CD4-positive, alpha-beta T cell (primary cell): ENCODE measurements around the gene PKN2. TPM values are rescaled to one million over a fixed set of nuclear protein-coding genes. Genes with fewer than 3 reads are reported as not detected.

Experiments used
- ATAC-seq: fragments of 200-7000 bp; cut with Tn5 transposase; one replicate; pipeline ENCODE4 v1.10.0; 2022; ENCODE audit warnings: mild to moderate bottlenecking; ENCODE audit not compliant: poor library complexity
- CTCF ChIA-PET: fragments of 350-600 bp; sonication (Branson Sonifier 250); formaldehyde crosslinking; loops from one replicate; lab custom pipeline; 2021; ENCODE audit warnings: antibody characterized with exemption, inconsistent platforms; lab: Charles Lee
- POLR2A ChIA-PET: fragments of 350-600 bp; sonication (Branson Sonifier 250); formaldehyde crosslinking; loops from one replicate; lab custom pipeline; 2021; ENCODE audit warnings: antibody characterized with exemption, inconsistent platforms; lab: Charles Lee
- DNase-seq, 14 experiments: peaks; one replicate each; pipeline ENCODE4 v3.0.0-alpha.2; 2013 to 2020; ENCODE audit warnings: mixed read lengths in 2 of 14
- H3K27ac ChIP-seq, 2 donors: one replicate each; pipeline versions ENCODE4 v1.5.1 to v1.7.0; 2013; ENCODE audit warnings: low read length in 2 of 2, low read depth in 1 of 2, mild to moderate bottlenecking in 1 of 2
- H3K27me3 ChIP-seq, 2 experiments: 1 replicate in 1 of 2; 2 replicates in 1 of 2; pipeline versions ENCODE4 v1.6.1 to v1.7.0; 2013; ENCODE audit warnings: low read length in 2 of 2, control low read depth in 1 of 2, mild to moderate bottlenecking in 1 of 2, moderate library complexity in 1 of 2; ENCODE audit not compliant: insufficient read depth in 2 of 2, control insufficient read depth in 1 of 2
- H3K36me3 ChIP-seq: one replicate; pipeline ENCODE4 v1.6.1; 2013; ENCODE audit warnings: low read length, control low read depth; ENCODE audit not compliant: insufficient read depth
- H3K4me1 ChIP-seq: one replicate; pipeline ENCODE4 v1.6.1; 2013; ENCODE audit warnings: low read length, control low read depth; ENCODE audit not compliant: insufficient read depth
- H3K4me3 ChIP-seq: one replicate; pipeline ENCODE4 v1.5.1; 2013; ENCODE audit warnings: mild to moderate bottlenecking, low read length, moderate library complexity
- H3K9me3 ChIP-seq, 2 experiments: 1 replicate in 1 of 2; 2 replicates in 1 of 2; pipeline versions ENCODE4 v1.6.1 to v1.7.0; 2013; ENCODE audit warnings: low read length in 2 of 2, mild to moderate bottlenecking in 2 of 2, control low read depth in 1 of 2, moderate library complexity in 1 of 2; ENCODE audit not compliant: control insufficient read depth in 1 of 2, insufficient read depth in 1 of 2
- H3K27ac Mint-ChIP-seq: one replicate; pipeline ENCODE4 v1.8.0; 2020; ENCODE audit warnings: mixed read lengths
- H3K27me3 Mint-ChIP-seq: one replicate; pipeline ENCODE4 v1.8.0; 2021; ENCODE audit warnings: mixed read lengths
- H3K36me3 Mint-ChIP-seq: one replicate; pipeline ENCODE4 v1.8.0; 2021; ENCODE audit warnings: low read depth, mixed read lengths
- H3K4me1 Mint-ChIP-seq: one replicate; pipeline ENCODE4 v1.8.0; 2021; ENCODE audit warnings: low read depth, mixed read lengths
- H3K4me3 Mint-ChIP-seq: one replicate; pipeline ENCODE4 v1.8.0; 2020; ENCODE audit warnings: mild to moderate bottlenecking, mixed read lengths
- H3K9me3 Mint-ChIP-seq: one replicate; pipeline ENCODE4 v1.8.0; 2020; ENCODE audit warnings: mixed read lengths
- CTCF ChIP-seq: fragments of 200-600 bp; IDR thresholded peaks from one replicate; pipeline ENCODE4 v1.8.0; 2022; ENCODE audit warnings: antibody characterized with exemption, mild to moderate bottlenecking
- intact Hi-C, 2 experiments: fragments of 100-400 bp; cut with DNase I in 1 of 2; cut with micrococcal nuclease in 1 of 2; formaldehyde crosslinking; loops; one replicate each; pipeline versions ENCODE4 v1.15.1 to v1.9.0; 2023 to 2025; cut with DNase I, micrococcal nuclease
- total RNA-seq, 174 experiments: library from RNA in 2 of 174; stranded (reverse) in 2 of 174; gene quantifications; one replicate each; pipeline ENCODE4 v1.2.3 and lab custom pipeline; 2021 to 2026

PKN2 gene
- total RNA-seq, 2 experiments from 2014 or later, result 38.8 to 41.4 TPM

- Histone ChIP-seq H3K4me1 (peaks cover 13% of the 10 kb centered on the region), H3K4me3 (no peak overlapping the region), H3K27me3 (no peaks in the 10 kb centered on the region), H3K27ac (no peak overlapping the region), H3K36me3 (peaks cover 18% of the 10 kb centered on the region), H3K9me3 (no peaks in the 10 kb centered on the region)
- peaks cover 81% of the 10 kb centered on the region for H3K36me3 Mint-ChIP-seq
- TF ChIP-seq CTCF, result no peak
- peaks cover 24% of the 10 kb centered on the region for H3K4me1 Mint-ChIP-seq
- H3K9me3 Mint-ChIP-seq, result no peaks in the 10 kb centered on the region
- H3K4me3 Mint-ChIP-seq, result no peak overlapping the region
- H3K27ac Mint-ChIP-seq, result no peak overlapping the region
- ChIA-PET POLR2A (no interaction called here), CTCF (no interaction called here)
- H3K27me3 Mint-ChIP-seq, result no peaks in the 10 kb centered on the region
- intact Hi-C loops, result no loop called here
- no peak for ATAC-seq
- DNase-seq, result no peak
These were observed 57.3 kb downstream of the PKN2 start for GRCh38 chr1:88741413-88741812.

- no peaks in the 10 kb centered on the region for H3K27me3 ChIP-seq
- DNase-seq, result no peak
- no peaks in the 10 kb centered on the region for H3K9me3 ChIP-seq
- peaks cover 18% of the 10 kb centered on the region for H3K36me3 ChIP-seq
- Mint-ChIP-seq H3K4me3 (no peak overlapping the region), H3K27ac (no peak overlapping the region), H3K36me3 (peaks cover 81% of the 10 kb centered on the region), H3K9me3 (no peaks in the 10 kb centered on the region), H3K27me3 (no peaks in the 10 kb centered on the region), H3K4me1 (peaks cover 19% of the 10 kb centered on the region)
- CTCF ChIA-PET, result no interaction called here
- no peak overlapping the region for H3K4me3 ChIP-seq
- H3K27ac ChIP-seq, result no peak overlapping the region
- POLR2A ChIA-PET, result no interaction called here
- intact Hi-C loops, result no loop called here
- peaks cover 2% of the 10 kb centered on the region for H3K4me1 ChIP-seq
- ATAC-seq, result no peak
- no peak for TF ChIP-seq CTCF
These were observed 58.5 kb downstream of the PKN2 start for GRCh38 chr1:88742531-88742930.

- no peaks in the 10 kb centered on the region for H3K4me1 ChIP-seq
- no peak for DNase-seq
- Mint-ChIP-seq H3K27ac (no peak overlapping the region), H3K9me3 (no peaks in the 10 kb centered on the region), H3K4me3 (no peak overlapping the region), H3K36me3 (peaks cover 70% of the 10 kb centered on the region), H3K4me1 (peaks cover 3% of the 10 kb centered on the region), H3K27me3 (no peaks in the 10 kb centered on the region)
- CTCF ChIA-PET, result no interaction called here
- H3K9me3 ChIP-seq, result no peaks in the 10 kb centered on the region
- H3K4me3 ChIP-seq, result no peak overlapping the region
- POLR2A ChIA-PET, result no interaction called here
- intact Hi-C loops, result no loop called here
- no peak overlapping the region for H3K27ac ChIP-seq
- ATAC-seq, result no peak
- H3K36me3 ChIP-seq, result peaks cover 18% of the 10 kb centered on the region
- no peak for TF ChIP-seq CTCF
- H3K27me3 ChIP-seq, result no peaks in the 10 kb centered on the region
These were observed 60.1 kb downstream of the PKN2 start for GRCh38 chr1:88744142-88744541.
